DMS 273 treated with DMSO at 0.1 percent for 48 hours (cell line): ENCODE results near the gene SDR42E2.
"Not testable (repeated sequence)": the region's sequence is repeated elsewhere in the genome, so short reads cannot be mapped to it uniquely, and the experiment has no call there.

Experiments used
- DNase-seq: peaks from one replicate; lab custom pipeline; 2025; lab: John Stamatoyannopoulos, UW

Gene SDR42E2

GRCh38 chr16:22162656-22163009, 327 bp downstream of the SDR42E2 start:
- no peak for DNase-seq

GRCh38 chr16:22163806-22164205, 1.5 kb downstream of the SDR42E2 start:
- DNase-seq: no peak

- DNase-seq: no peak
These were observed 2.2 kb downstream of the SDR42E2 start for GRCh38 chr16:22164482-22164881.

- no peak for DNase-seq
These were observed 3.4 kb downstream of the SDR42E2 start for GRCh38 chr16:22165508-22166285.

- no peak for DNase-seq
These were observed 9.6 kb downstream of the SDR42E2 start for GRCh38 chr16:22171953-22172352.

- DNase-seq: not testable (repeated sequence)
These were observed 10.3 kb downstream of the SDR42E2 start for GRCh38 chr16:22172642-22173041.

GRCh38 chr16:22174642-22175041, 12.3 kb downstream of the SDR42E2 start:
- no peak for DNase-seq

- DNase-seq: no peak
These were observed 15.9 kb downstream of the SDR42E2 start for GRCh38 chr16:22177968-22178930.

GRCh38 chr16:22181426-22181825, 19.1 kb downstream of the SDR42E2 start:
- no peak for DNase-seq

GRCh38 chr16:22181843-22182242, 19.5 kb downstream of the SDR42E2 start:
- no peak for DNase-seq

- DNase-seq: no peak
These were observed 21.0 kb downstream of the SDR42E2 start for GRCh38 chr16:22183335-22183734.

GRCh38 chr16:22183901-22184614, 21.8 kb downstream of the SDR42E2 start:
- no peak for DNase-seq

GRCh38 chr16:22184615-22184968, 22.3 kb downstream of the SDR42E2 start:
- DNase-seq: no peak

GRCh38 chr16:22186517-22186916, 24.2 kb downstream of the SDR42E2 start:
- DNase-seq: no peak

- DNase-seq: no peak
These were observed 25.9 kb downstream of the SDR42E2 start for GRCh38 chr16:22188267-22188594.

- DNase-seq: peak; percentile 57
These were observed 26.5 kb downstream of the SDR42E2 start for GRCh38 chr16:22188595-22189442.

- DNase-seq: peak; percentile 34
These were observed 27.3 kb downstream of the SDR42E2 start for GRCh38 chr16:22189473-22190080.

- DNase-seq: peak; percentile 99
These were observed 27.9 kb downstream of the SDR42E2 start for GRCh38 chr16:22190081-22190775.

GRCh38 chr16:22190776-22191531, 28.6 kb downstream of the SDR42E2 start:
- peak; percentile 99 for DNase-seq
